ENCODE results near the gene TSPY1.
"Not testable (repeated sequence)": the region's sequence is repeated elsewhere in the genome, so short reads cannot be mapped to it uniquely, and the experiment has no call there.

GRCh38 chrY:9486967-9487366 lies 20.2 kb downstream of the TSPY1 start, which contains the start of gene TSPY9:
- TF ChIP-seq CTCF, EZH2, EZH2phosphoT487 (IDR thresholded peaks at IDR 0.05): not testable (repeated sequence)
